Peyer's patch (tissue), 4 donors: ENCODE measurements around the gene RASSF8. TPM values are rescaled to one million over a fixed set of nuclear protein-coding genes. Genes with fewer than 3 reads are reported as not detected.

Experiments used
- DNase-seq, 3 donors: peaks; one replicate each; pipeline ENCODE4 v3.0.0-alpha.2; 2017 to 2019
- H3K27ac ChIP-seq, 4 donors: fragments of 200-600 bp; sonication (generic); one replicate each; pipeline ENCODE4 v1.5.1; 2016 to 2019
- H3K27me3 ChIP-seq, 2 donors: fragments of 200-600 bp; sonication (generic); one replicate each; pipeline ENCODE4 v1.5.1; 2019
- H3K36me3 ChIP-seq, 3 donors: fragments of 200-600 bp; sonication (generic); one replicate each; pipeline ENCODE4 v1.5.1; 2016 to 2019
- H3K4me1 ChIP-seq, 4 donors: fragments of 200-600 bp; sonication (generic); one replicate each; pipeline ENCODE4 v1.5.1; 2016 to 2019
- H3K4me3 ChIP-seq, 4 donors: fragments of 200-600 bp; sonication (generic); 1 replicate in 3 of 4; 2 replicates in 1 of 4; pipeline ENCODE4 v1.5.1; 2016 to 2019; ENCODE audit warnings: mild to moderate bottlenecking in 1 of 4
- H3K9me3 ChIP-seq, 4 donors: fragments of 200-600 bp; sonication (generic); one replicate each; pipeline ENCODE4 v1.5.1; 2016 to 2019; ENCODE audit warnings: mild to moderate bottlenecking in 1 of 4
- CTCF ChIP-seq, 6 experiments: fragments of 450-650 bp in 4 of 6; fragments of 200-600 bp in 2 of 6; sonication (generic) in 1 of 6; IDR thresholded peaks; one replicate each; pipeline ENCODE4 v1.5.1; 2017 to 2019; ENCODE audit warnings: antibody characterized with exemption in 6 of 6, mild to moderate bottlenecking in 3 of 6, moderate library complexity in 1 of 6
- POLR2A ChIP-seq, 2 donors: fragments of 450-650 bp; IDR thresholded peaks; one replicate each; pipeline ENCODE4 v1.5.1; 2017; ENCODE audit warnings: antibody characterized with exemption in 2 of 2, mild to moderate bottlenecking in 2 of 2, moderate library complexity in 2 of 2
- total RNA-seq, 4 donors: library from RNA; depleted of rRNA; stranded (reverse); fragments of >200 nt; gene quantifications; one replicate each; pipeline ENCODE4 v1.1.0, GENCODE V29; 2016

Gene RASSF8
- total RNA-seq, 4 donors from 2014 or later: 1.2 to 56.9 (median 12.0) TPM

DNA sequence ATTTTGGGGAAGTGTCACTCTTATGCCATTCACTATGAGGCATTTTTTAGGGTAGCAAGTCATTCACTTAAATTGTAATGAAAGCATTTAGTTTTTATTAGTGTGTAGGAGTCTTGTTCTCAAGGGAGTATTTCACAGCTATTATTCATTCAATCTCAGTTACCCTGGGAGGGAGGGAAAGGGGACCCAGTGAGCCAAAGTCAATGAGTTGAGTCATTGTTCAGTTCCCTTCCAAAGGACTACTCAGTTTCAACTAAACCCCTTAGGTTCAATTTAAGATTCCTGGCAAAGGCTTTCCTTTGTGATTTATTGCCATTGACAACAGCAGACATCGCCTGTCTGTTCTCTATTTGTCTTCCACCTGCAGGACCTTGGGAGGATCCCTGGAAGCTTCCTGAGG is 29.3 kb upstream of the RASSF8 start:
- H3K36me3 ChIP-seq: no peaks in the 10 kb centered on the region
- no peaks in the 10 kb centered on the region for H3K27me3 ChIP-seq
- no peak overlapping the region for H3K27ac ChIP-seq
- no peak for TF ChIP-seq CTCF (IDR thresholded peaks at IDR 0.05)
- TF ChIP-seq POLR2A (IDR thresholded peaks at IDR 0.05): no peak
- H3K9me3 ChIP-seq: no peaks in the 10 kb centered on the region
- H3K4me3 ChIP-seq: no peak overlapping the region
- no peaks in the 10 kb centered on the region for H3K4me1 ChIP-seq
- no peak for DNase-seq

GRCh38 chr12:25932971-25933370 is 25.5 kb upstream of the RASSF8 start:
- H3K9me3 ChIP-seq: no peaks in the 10 kb centered on the region
- no peak for TF ChIP-seq CTCF (IDR thresholded peaks at IDR 0.05)
- no peaks in the 10 kb centered on the region for H3K36me3 ChIP-seq
- H3K4me3 ChIP-seq: no peak overlapping the region
- no peak for DNase-seq
- H3K27me3 ChIP-seq: no peaks in the 10 kb centered on the region
- H3K4me1 ChIP-seq: no peaks in the 10 kb centered on the region
- no peak overlapping the region for H3K27ac ChIP-seq

- TF ChIP-seq POLR2A (IDR thresholded peaks at IDR 0.05) (no peak), CTCF (IDR thresholded peaks at IDR 0.05) (no peak)
- Histone ChIP-seq H3K27ac (no peak overlapping the region), H3K27me3 (no peaks in the 10 kb centered on the region), H3K4me3 (no peak overlapping the region), H3K36me3 (no peaks in the 10 kb centered on the region), H3K9me3 (no peaks in the 10 kb centered on the region), H3K4me1 (no peaks in the 10 kb centered on the region)
- no peak for DNase-seq
Observed at GRCh38 chr12:25934456-25934855, 24.0 kb upstream of the RASSF8 start.

GRCh38 chr12:25935355-25936144 is 22.9 kb upstream of the RASSF8 start:
- Histone ChIP-seq H3K36me3 (no peaks in the 10 kb centered on the region), H3K27ac (no peak overlapping the region), H3K9me3 (no peaks in the 10 kb centered on the region), H3K4me3 (no peak overlapping the region), H3K4me1 (no peaks in the 10 kb centered on the region), H3K27me3 (no peaks in the 10 kb centered on the region)
- DNase-seq: no peak
- TF ChIP-seq POLR2A (IDR thresholded peaks at IDR 0.05) (no peak), CTCF (IDR thresholded peaks at IDR 0.05) (no peak)

GRCh38 chr12:25937096-25937495 is 21.4 kb upstream of the RASSF8 start:
- no peaks in the 10 kb centered on the region for H3K9me3 ChIP-seq
- H3K4me3 ChIP-seq: no peak overlapping the region
- no peaks in the 10 kb centered on the region for H3K27me3 ChIP-seq
- no peaks in the 10 kb centered on the region for H3K36me3 ChIP-seq
- no peak for DNase-seq
- H3K4me1 ChIP-seq: no peaks in the 10 kb centered on the region
- no peak overlapping the region for H3K27ac ChIP-seq
- no peak for TF ChIP-seq POLR2A (IDR thresholded peaks at IDR 0.05)
- no peak for TF ChIP-seq CTCF (IDR thresholded peaks at IDR 0.05)
